ENCODE data around the gene CHI3L2.

- TF ChIP-seq CTCF (IDR thresholded peaks at IDR 0.05; ENCODE audit: poor library complexity, severe bottlenecking) (no peak), POLR2AphosphoS5 (IDR thresholded peaks at IDR 0.05) (no peak), TAF1 (IDR thresholded peaks at IDR 0.05; ENCODE audit: low read depth) (no peak), SMC3 (conservative IDR thresholded peaks at IDR 0.05; ENCODE audit: poor library complexity) (no peak), MXI1 (conservative IDR thresholded peaks at IDR 0.05; ENCODE audit: poor library complexity, severe bottlenecking) (no peak), EP300 (conservative IDR thresholded peaks at IDR 0.05; ENCODE audit: poor library complexity, severe bottlenecking) (no peak), REST (IDR thresholded peaks at IDR 0.05; ENCODE audit: borderline replicate concordance) (no peak), RAD21 (conservative IDR thresholded peaks at IDR 0.05) (no peak)
These were observed 47.5 kb upstream of the CHI3L2 start for GRCh38 chr1:111179968-111180533.
